Peyer's patch (tissue), 4 donors: Measurements from ENCODE around the gene ATP5PD.

Source experiments
- POLR2A ChIP-seq, 2 donors: fragments of 450-650 bp; IDR thresholded peaks; one replicate each; pipeline ENCODE4 v1.5.1; 2017; ENCODE audit warnings: antibody characterized with exemption in 2 of 2, mild to moderate bottlenecking in 2 of 2, moderate library complexity in 2 of 2
- TF ChIP-seq, protein P1 (sequence below), 6 experiments: fragments of 450-650 bp in 4 of 6; fragments of 200-600 bp in 2 of 6; sonication (generic) in 1 of 6; IDR thresholded peaks; one replicate each; pipeline ENCODE4 v1.5.1; 2017 to 2019; ENCODE audit warnings: antibody characterized with exemption in 6 of 6, mild to moderate bottlenecking in 3 of 6, moderate library complexity in 1 of 6

DNA sequence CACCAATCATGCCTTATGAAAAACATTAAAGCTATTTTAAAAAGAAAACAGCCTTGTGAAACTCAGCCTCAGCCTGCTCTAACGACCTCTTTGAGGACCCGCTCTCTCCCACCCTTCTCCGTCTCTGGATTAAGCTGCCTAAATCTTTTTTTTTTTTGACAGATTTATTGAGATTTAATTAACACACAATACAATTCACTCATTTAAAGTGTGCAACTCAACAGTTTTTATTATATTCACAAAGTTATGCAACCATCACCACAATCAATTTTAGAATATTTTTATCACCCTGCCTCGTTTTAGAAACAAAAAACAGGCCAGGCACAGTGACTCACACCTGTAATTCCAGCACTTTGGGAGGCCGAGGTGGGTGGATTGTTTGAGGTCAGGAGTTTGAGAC is 50.9 kb downstream of the ATP5PD start:
- no peak for TF ChIP-seq POLR2A (IDR thresholded peaks at IDR 0.05)
- TF ChIP-seq, protein P1, sequence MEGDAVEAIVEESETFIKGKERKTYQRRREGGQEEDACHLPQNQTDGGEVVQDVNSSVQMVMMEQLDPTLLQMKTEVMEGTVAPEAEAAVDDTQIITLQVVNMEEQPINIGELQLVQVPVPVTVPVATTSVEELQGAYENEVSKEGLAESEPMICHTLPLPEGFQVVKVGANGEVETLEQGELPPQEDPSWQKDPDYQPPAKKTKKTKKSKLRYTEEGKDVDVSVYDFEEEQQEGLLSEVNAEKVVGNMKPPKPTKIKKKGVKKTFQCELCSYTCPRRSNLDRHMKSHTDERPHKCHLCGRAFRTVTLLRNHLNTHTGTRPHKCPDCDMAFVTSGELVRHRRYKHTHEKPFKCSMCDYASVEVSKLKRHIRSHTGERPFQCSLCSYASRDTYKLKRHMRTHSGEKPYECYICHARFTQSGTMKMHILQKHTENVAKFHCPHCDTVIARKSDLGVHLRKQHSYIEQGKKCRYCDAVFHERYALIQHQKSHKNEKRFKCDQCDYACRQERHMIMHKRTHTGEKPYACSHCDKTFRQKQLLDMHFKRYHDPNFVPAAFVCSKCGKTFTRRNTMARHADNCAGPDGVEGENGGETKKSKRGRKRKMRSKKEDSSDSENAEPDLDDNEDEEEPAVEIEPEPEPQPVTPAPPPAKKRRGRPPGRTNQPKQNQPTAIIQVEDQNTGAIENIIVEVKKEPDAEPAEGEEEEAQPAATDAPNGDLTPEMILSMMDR (IDR thresholded peaks at IDR 0.05) = no peak
